Stimulated activated naive CD4-positive, alpha-beta T cell treated with Interleukin-2 at 50 U/mL for 16 hours (primary cell): ENCODE data around the gene IL26.
"Not testable (repeated sequence)": the region's sequence is repeated elsewhere in the genome, so short reads cannot be mapped to it uniquely, and the experiment has no call there.

Experiments
- DNase-seq: peaks from one replicate; lab custom pipeline; 2025; lab: John Stamatoyannopoulos, UW

The IL26 gene

GRCh38 chr12:68240079-68240478 is 14.5 kb upstream of the IL26 start:
- no peak for DNase-seq

- no peak for DNase-seq
Measured at GRCh38 chr12:68239309-68239982, 13.8 kb upstream of the IL26 start.

- DNase-seq: no peak
Measured at GRCh38 chr12:68237619-68238018, 12.0 kb upstream of the IL26 start.

GRCh38 chr12:68237078-68237477 is 11.5 kb upstream of the IL26 start:
- DNase-seq: no peak

GRCh38 chr12:68236421-68237059 is 10.9 kb upstream of the IL26 start:
- DNase-seq: no peak

- no peak for DNase-seq
Measured at GRCh38 chr12:68235576-68235975, 10.0 kb upstream of the IL26 start.

- no peak for DNase-seq
Measured at GRCh38 chr12:68234140-68234539, 8.5 kb upstream of the IL26 start.

- no peak for DNase-seq
Measured at GRCh38 chr12:68233498-68233897, 7.9 kb upstream of the IL26 start.

- no peak for DNase-seq
Measured at GRCh38 chr12:68231691-68232090, 6.1 kb upstream of the IL26 start.

GRCh38 chr12:68231229-68231628 is 5.6 kb upstream of the IL26 start:
- DNase-seq: no peak

- no peak for DNase-seq
Measured at GRCh38 chr12:68229956-68230355, 4.3 kb upstream of the IL26 start.

- DNase-seq: no peak
Measured at GRCh38 chr12:68227356-68227755, 1.7 kb upstream of the IL26 start.

- DNase-seq: no peak
Measured at GRCh38 chr12:68224613-68225285, 861 bp downstream of the IL26 start.

GRCh38 chr12:68223067-68223747 is 2.4 kb downstream of the IL26 start:
- DNase-seq: peak; percentile 50

- DNase-seq: no peak
Measured at GRCh38 chr12:68222326-68222725, 3.3 kb downstream of the IL26 start.

GRCh38 chr12:68221497-68221896 is 4.1 kb downstream of the IL26 start:
- no peak for DNase-seq

GRCh38 chr12:68210875-68211274 is 14.7 kb downstream of the IL26 start:
- DNase-seq: no peak

- DNase-seq: not testable (repeated sequence)
Measured at GRCh38 chr12:68209048-68209728, 16.4 kb downstream of the IL26 start.

- no peak for DNase-seq
Measured at GRCh38 chr12:68207276-68207675, 18.3 kb downstream of the IL26 start.

- no peak for DNase-seq
Measured at GRCh38 chr12:68206446-68206845, 19.2 kb downstream of the IL26 start.

GRCh38 chr12:68203460-68203875 is 22.1 kb downstream of the IL26 start:
- DNase-seq: no peak

- no peak for DNase-seq
Measured at GRCh38 chr12:68200854-68201253, 24.8 kb downstream of the IL26 start.
